Measurements from ENCODE around the gene MED28. TPM values are rescaled to one million over a fixed set of nuclear protein-coding genes. Genes with fewer than 3 reads are reported as not detected.

Gene MED28
- total RNA-seq, 1 experiment from 2014 or later: 106 TPM

- no peak for TF ChIP-seq ARID4B (CRISPR knock-in tag; IDR thresholded peaks at IDR 0.05; ENCODE audit: borderline replicate concordance)
- TF ChIP-seq EMX1 (CRISPR knock-in tag; IDR thresholded peaks at IDR 0.05): no peak
- TF ChIP-seq SP1 (CRISPR knock-in tag; conservative IDR thresholded peaks at IDR 0.05): no peak
- no peak for TF ChIP-seq ZMAT4 (CRISPR knock-in tag; IDR thresholded peaks at IDR 0.05)
- no peak for TF ChIP-seq ZSCAN18 (CRISPR knock-in tag; IDR thresholded peaks at IDR 0.05)
- no peak for TF ChIP-seq STAT6 (CRISPR knock-in tag; conservative IDR thresholded peaks at IDR 0.05; ENCODE audit: low read depth)
- no peak for TF ChIP-seq E2F4 (CRISPR knock-in tag; IDR thresholded peaks at IDR 0.05; ENCODE audit: borderline replicate concordance, low read depth)
- TF ChIP-seq ZNF281 (CRISPR knock-in tag; IDR thresholded peaks at IDR 0.05): no peak
- TF ChIP-seq NFYB (CRISPR knock-in tag; conservative IDR thresholded peaks at IDR 0.05; ENCODE audit: low read depth): no peak
- TF ChIP-seq NR3C1 (CRISPR knock-in tag; conservative IDR thresholded peaks at IDR 0.05; ENCODE audit: low read depth): no peak
- TF ChIP-seq USF2 (CRISPR knock-in tag; IDR thresholded peaks at IDR 0.05): no peak
- TF ChIP-seq GTF2I (CRISPR knock-in tag; conservative IDR thresholded peaks at IDR 0.05): 0 out of 2 replicates have a peak, but pooled peaks have one; percentile 36
- no peak for TF ChIP-seq HMGA2 (CRISPR knock-in tag; IDR thresholded peaks at IDR 0.05)
- TF ChIP-seq FOXP4 (CRISPR knock-in tag; IDR thresholded peaks at IDR 0.05): no peak
- TF ChIP-seq ERG (CRISPR knock-in tag; IDR thresholded peaks at IDR 0.05): no peak
- no peak for TF ChIP-seq HMGXB4 (CRISPR knock-in tag; IDR thresholded peaks at IDR 0.05)
- no peak for TF ChIP-seq ELF4 (CRISPR knock-in tag; IDR thresholded peaks at IDR 0.05; ENCODE audit: low read depth)
Observed at GRCh38 chr4:17636696-17637622, 22.5 kb downstream of the MED28 start (continued).
